Ureter (tissue), 1 donor: ENCODE measurements around the gene SPRR1B. TPM values are rescaled to one million over a fixed set of nuclear protein-coding genes. Genes with fewer than 3 reads are reported as not detected.
"Not testable (repeated sequence)": the region's sequence is repeated elsewhere in the genome, so short reads cannot be mapped to it uniquely, and the experiment has no call there.

Experiments used
- DNase-seq: peaks from one replicate; pipeline ENCODE4 v3.0.0-alpha.2; 2020; ENCODE audit warnings: low spot score
- total RNA-seq: library from RNA; stranded (reverse); gene quantifications from one replicate; pipeline ENCODE4 v1.2.4, GENCODE V29; 2023
- donor health status: DM: yes; HTN: yes; CAD: no.

SPRR1B gene
- total RNA-seq, 1 donor from 2014 or later = 0.91 TPM

DNA sequence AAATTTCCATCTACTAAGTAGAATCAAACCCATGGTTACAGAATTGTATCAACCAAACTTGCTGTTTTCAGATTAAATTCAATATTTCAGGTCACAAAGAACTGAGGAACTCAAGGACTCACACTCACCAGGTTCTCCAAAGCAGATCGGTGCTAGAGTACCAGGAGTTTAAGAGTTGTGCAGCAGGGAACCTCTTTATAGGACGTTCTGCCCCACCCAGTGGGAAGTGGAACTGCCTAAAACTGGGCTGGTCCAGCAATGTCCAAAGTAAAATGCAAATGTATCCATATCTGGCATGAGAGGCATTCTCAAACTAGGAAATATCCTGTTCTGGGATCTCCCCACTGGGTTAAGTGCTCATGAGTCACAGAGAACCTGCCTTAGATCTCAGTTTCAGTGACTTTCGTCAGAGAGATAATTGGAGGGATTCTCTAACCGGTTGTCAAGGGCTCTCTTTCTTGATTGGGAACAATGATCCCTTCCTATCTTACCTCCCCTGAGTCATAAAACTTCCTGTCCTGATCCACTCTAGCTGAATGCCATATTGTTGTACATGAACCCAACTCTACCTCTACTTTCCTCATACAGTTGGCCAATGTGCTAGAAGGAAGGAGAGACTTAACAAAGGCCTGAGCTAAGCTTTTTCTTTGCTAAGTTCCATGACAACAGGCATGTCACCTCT is 10.1 kb downstream of the SPRR1B start, which contains the start of gene SPRR2D:
SPRR2D (minus strand) TSS at position 171 of the 682 bp plus-strand sequence. CDS start 774 bp downstream, outside the sequence.
- DNase-seq = no peak

DNA sequence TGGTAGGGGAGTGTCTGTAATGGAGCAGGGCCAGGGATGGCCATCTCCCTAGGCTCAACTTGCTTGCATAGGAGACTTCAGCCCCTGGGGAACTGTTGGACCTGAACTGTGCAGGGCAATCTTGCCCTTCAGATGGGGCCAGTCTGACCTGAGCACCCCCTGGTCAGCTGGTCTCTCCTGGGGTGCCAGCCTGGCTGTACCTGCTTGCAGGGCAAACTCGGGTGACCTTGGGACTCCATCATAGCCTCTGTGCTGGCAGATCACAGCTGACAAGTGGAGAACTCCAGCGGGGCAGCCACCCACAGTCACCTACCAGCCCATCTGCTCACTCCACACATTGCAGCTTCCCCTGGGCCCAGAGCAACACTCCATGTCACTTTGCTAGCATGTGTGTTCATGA is 18.2 kb downstream of the SPRR1B start:
- DNase-seq = no peak

DNA sequence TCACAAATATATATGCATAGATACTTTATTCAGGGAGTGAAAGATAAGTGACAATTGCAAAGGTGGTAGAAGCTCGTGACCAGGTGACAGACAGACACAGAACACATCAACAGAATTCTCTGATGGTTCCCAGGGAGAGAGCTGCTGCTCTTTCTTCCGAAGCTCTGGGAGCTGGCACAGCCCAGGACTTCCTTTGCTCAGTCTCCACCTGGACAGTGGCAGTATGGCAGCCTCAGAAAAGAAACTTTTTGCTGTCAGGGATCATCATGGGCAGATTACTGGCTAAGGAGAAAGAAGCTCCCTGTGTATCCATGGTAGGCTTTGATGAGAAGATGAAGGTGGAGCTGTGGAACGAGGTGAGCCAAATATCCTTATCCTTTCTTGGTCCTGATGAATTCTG is 25.1 kb downstream of the SPRR1B start:
- DNase-seq = not testable (repeated sequence)

DNA sequence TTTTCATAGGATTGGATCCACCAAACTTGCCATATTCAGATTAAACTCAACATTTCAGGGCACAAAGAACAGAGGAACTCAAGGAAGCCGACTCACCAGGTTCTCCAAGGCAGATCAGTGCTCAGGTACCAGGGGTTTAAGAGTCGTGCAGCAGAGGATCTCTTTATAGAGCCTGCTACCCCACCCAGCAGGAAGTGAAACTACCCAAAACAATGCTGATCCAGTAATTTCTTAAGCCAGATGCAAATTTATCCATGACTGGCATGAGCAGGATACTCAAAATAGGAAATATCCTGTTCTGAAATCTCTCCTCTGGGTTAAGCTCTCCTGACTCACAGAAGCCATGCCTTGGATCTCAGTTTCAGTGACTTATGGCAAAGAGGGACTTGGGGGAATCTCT is 26.4 kb downstream of the SPRR1B start, which contains the start of gene SPRR2A:
SPRR2A (minus strand) TSS at position 138 of the 400 bp plus-strand sequence. CDS start 777 bp downstream, outside the sequence.
- no peak for DNase-seq

DNA sequence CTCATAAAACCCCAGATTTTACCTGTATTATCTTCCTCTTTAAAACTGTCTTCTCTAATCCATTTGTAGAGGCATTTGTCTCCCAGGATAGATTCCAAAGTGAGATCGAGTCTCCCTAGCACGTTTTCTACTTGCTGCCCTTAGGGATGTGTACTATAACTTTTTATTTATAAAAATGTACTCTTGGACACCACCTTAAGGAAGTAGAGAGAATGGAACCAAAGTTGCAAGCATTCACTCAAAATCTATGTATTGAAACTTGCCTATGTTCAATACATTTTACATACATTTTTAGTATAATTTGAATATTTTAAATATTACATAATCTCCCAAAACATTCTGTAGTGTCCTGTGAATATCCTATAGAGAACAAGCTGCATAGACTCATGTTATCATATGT is 27.2 kb downstream of the SPRR1B start:
- no peak for DNase-seq

DNA sequence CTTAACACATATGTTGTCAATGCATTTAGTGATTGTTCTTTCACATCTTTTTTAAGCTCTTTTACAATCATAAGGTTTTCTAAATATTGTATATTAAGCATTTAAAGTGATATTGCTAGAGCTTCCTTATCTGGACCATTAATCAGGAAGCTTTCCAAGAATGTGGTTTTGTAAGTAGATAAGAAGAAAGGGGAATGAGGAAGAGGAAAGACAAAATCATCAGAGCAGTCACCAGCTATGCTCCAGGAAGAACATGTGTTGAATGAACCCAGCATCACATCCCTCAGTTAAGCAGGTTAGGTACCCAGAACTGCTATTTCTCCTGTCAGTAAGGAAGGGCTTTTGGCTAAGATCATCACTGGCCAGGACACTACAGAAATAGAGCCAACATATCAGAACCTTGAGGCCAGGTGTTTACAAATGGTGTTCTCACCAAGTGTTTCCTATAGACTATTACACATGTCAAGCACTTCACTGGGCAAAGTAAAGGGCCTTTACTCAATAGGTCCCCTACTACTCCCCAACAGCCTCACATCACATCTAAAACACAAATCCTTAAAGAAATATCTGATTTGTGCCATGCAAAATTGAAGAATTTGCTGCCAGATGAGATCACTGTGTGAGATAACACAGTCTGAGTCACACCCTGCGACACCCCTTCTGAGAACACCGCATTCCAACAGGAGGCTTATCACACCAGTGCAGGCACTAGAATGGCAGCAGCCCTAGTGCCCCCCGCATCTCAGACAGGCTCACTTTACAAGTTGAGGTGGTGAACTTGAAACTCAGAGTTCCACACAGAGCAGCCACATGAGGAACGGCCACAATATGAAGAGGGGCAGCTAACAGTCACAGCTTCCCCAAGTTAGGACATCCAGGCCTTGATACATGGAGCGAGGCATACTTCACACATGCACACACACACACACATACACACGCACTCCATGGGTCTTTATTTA is 28.1 kb downstream of the SPRR1B start:
- no peak for DNase-seq

DNA sequence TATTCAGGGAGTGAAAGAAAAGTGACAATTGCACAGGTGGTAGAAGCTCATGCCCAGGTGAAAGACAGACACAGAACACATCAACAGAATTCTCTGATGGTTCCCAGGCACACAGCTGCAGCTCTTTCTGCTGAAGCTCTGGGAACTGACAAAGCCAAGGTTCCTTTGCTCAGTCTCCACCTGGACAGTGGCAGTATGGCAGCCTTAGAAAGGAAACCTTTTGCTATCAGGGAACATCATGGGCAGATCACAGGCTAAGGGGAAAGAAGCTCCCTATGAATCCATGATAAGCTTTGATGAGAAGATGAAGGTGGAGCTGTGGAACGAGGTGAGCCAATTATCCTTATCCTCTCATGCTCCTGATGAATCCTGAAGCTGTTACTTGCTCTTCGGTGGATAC is 39.2 kb downstream of the SPRR1B start:
- DNase-seq = no peak

DNA sequence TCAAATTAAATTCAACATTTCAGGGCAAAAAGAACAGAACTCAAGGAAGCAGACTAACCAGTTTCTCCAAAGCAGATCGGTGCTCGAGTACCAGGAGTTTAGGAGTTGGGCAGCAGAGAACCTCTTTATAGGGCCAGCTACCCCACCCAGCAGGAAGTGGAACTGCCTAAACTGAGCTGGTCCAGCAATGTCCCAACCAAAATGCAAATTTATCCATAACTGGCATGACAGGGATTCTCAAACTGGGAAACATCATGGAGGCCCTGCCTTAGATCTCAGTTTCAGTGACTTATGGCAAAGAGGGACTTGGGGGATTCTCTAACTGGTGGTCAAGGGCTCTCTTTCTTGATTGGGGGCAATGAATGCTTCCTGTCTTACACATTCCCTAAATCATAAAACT is 40.5 kb downstream of the SPRR1B start, which contains the start of gene SPRR2B:
SPRR2B (minus strand) TSS at position 101 of the 400 bp plus-strand sequence. CDS start 772 bp downstream, outside the sequence.
- no peak for DNase-seq

DNA sequence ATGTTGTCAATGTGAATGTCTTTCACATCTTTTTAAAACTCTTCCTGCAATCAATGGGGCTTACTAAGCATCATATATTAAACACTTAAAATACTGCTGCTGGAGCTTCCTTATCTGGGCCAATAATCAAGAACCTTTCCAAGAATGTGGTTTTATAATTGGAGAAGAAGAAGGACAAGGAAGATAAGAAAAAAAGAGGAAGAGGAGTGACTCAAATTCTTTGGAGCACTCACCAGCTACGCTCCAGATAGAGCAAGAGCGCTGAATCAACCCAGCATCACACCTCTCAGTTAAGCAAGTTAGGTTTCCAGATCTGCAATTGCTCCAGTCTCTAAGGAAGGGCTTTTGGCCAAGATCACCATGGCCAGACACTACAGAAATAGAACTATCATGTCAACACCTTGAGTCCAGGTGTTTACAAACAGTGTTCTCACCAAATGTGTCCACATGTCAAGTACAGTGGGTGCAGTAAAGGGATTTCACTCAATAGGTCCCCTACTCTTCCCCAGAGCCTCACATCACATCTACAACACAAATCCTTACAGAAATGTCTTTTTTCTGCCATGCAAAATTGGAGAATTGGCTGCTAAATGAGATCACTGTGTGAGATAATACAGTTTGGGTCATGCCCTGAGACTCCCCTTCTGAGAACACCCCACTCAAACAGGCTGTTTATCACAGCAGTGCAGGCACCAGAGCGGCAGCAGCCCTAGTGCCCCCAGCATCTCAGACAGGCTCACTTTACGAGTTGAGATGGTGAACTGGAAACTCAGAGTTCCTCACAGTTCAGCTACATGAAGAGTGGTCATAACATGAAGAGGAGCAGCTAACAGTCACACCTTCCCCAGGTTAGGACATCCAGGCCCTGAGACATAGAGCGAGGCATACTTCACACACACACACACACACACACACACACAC is 42.1 kb downstream of the SPRR1B start:
- DNase-seq = no peak

DNA sequence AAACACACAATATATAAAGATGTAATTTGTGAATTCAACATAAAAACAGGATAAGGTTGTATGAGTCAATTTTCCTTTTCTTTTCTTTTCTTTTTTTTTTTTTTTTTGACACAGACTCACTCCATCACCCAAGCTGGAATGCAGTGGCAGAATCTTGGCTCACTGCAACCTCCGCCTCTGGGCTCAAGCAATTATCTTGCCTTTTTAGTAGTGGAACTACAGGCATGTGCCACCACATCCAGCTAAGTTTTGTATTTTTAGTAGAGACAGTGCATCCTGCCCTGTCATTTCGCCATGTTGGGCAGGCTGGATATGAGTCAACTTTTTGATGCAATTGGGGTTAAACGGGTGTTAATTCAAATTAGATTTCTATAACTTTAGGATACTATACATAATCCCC is 50.7 kb downstream of the SPRR1B start:
- DNase-seq = no peak

Other genes starting within 250 kb of the SPRR1B start
- not detected for gene LCE1E, start 244.9 kb upstream of the SPRR1B start, total RNA-seq
- not detected for gene LCE1D, start 234.5 kb upstream of the SPRR1B start, total RNA-seq
- gene LCE1C, start 224.6 kb upstream of the SPRR1B start, total RNA-seq = not detected
- gene LCE1B, start 219.2 kb upstream of the SPRR1B start, total RNA-seq = not detected
- gene LCE1A, start 203.7 kb upstream of the SPRR1B start, total RNA-seq = not detected
- not detected for gene LCE6A, start 188.3 kb upstream of the SPRR1B start, total RNA-seq
- gene LCE7A, start 171.2 kb upstream of the SPRR1B start, total RNA-seq = not detected
- not detected for gene SMCP, start 152.9 kb upstream of the SPRR1B start, total RNA-seq
- gene IVL, start 122.7 kb upstream of the SPRR1B start, total RNA-seq = 43.4 TPM
- gene SPRR5, start 84.0 kb upstream of the SPRR1B start, total RNA-seq = not detected
- gene SPRR4, start 60.6 kb upstream of the SPRR1B start, total RNA-seq = not detected
- gene SPRR1A, start 47.1 kb upstream of the SPRR1B start, total RNA-seq = 13.8 TPM
- gene SPRR3, start 29.5 kb upstream of the SPRR1B start, total RNA-seq = 79.0 TPM
- gene SPRR2D, start 9.9 kb downstream of the SPRR1B start, total RNA-seq = not detected
- gene SPRR2A, start 26.3 kb downstream of the SPRR1B start, total RNA-seq = 0.96 TPM
- not detected for gene SPRR2B, start 40.4 kb downstream of the SPRR1B start, total RNA-seq
- gene SPRR2E, start 63.3 kb downstream of the SPRR1B start, total RNA-seq = not detected
- not detected for gene SPRR2F, start 82.3 kb downstream of the SPRR1B start, total RNA-seq
- not detected for gene SPRR2G, start 119.7 kb downstream of the SPRR1B start, total RNA-seq
- not detected for gene LELP1, start 172.2 kb downstream of the SPRR1B start, total RNA-seq
- not detected for gene PRR9, start 186.4 kb downstream of the SPRR1B start, total RNA-seq
- not detected for gene LORICRIN, start 228.5 kb downstream of the SPRR1B start, total RNA-seq